Keratinocyte (primary cell): ENCODE results near the gene RDX. TPM values are rescaled to one million over a fixed set of nuclear protein-coding genes. Genes with fewer than 3 reads are reported as not detected.

Experiments used
- DNase-seq: peaks from one replicate; pipeline ENCODE4 v3.0.0-alpha.2; 2011; ENCODE audit warnings: low read depth, missing footprints, low spot score
- FAIRE-seq: peaks from 2 replicates; lab custom pipeline; 2011; peaks lifted over from hg19 to GRCh38; lab: Jason Lieb, UNC
- H2AFZ ChIP-seq: 2 replicates; pipeline ENCODE4 v1.6.0; 2012; ENCODE audit warnings: low read length, control low read depth, inconsistent platforms; ENCODE audit not compliant: control insufficient read depth
- H3K27ac ChIP-seq: 2 replicates; pipeline ENCODE4 v1.5.1; 2011; ENCODE audit warnings: low read length; ENCODE audit not compliant: control insufficient read depth, insufficient read depth
- H3K27me3 ChIP-seq: 3 replicates; pipeline ENCODE4 v1.6.0; 2011; ENCODE audit warnings: low read length; ENCODE audit not compliant: control insufficient read depth, insufficient read depth; ENCODE audit errors: extremely low read depth
- H3K36me3 ChIP-seq, 2 experiments: 2 replicates in 1 of 2; 3 replicates in 1 of 2; pipeline ENCODE4 v1.5.1; 2011; ENCODE audit warnings: low read length in 2 of 2, mild to moderate bottlenecking in 1 of 2; ENCODE audit not compliant: control insufficient read depth in 2 of 2, insufficient read depth in 2 of 2; ENCODE audit errors: extremely low read depth in 1 of 2
- H3K4me1 ChIP-seq: 3 replicates; pipeline ENCODE4 v1.5.1; 2011; ENCODE audit warnings: low read length; ENCODE audit not compliant: control insufficient read depth, insufficient read depth; ENCODE audit errors: extremely low read depth
- H3K4me2 ChIP-seq: 3 replicates; pipeline ENCODE4 v1.6.0; 2011; ENCODE audit warnings: low read depth, low read length; ENCODE audit not compliant: control insufficient read depth, insufficient read depth; ENCODE audit errors: extremely low read depth
- H3K4me3 ChIP-seq, 3 experiments: fragments of 200-600 bp in 1 of 3; sonication (generic) in 1 of 3; 2 replicates in 2 of 3; 3 replicates in 1 of 3; pipeline ENCODE4 v1.5.1; 2011 to 2016; ENCODE audit warnings: low read length in 3 of 3, mild to moderate bottlenecking in 3 of 3, control low read depth in 2 of 3, inconsistent platforms in 1 of 3, low read depth in 1 of 3, mixed read lengths in 1 of 3, mixed run types in 1 of 3, moderate library complexity in 1 of 3; ENCODE audit not compliant: control insufficient read depth in 2 of 3, insufficient read depth in 2 of 3; ENCODE audit errors: extremely low read depth in 1 of 3
- H3K79me2 ChIP-seq: 2 replicates; pipeline ENCODE4 v1.6.0; 2012; ENCODE audit warnings: low read length; ENCODE audit not compliant: control insufficient read depth, insufficient read depth
- H3K9ac ChIP-seq: 3 replicates; pipeline ENCODE4 v1.6.0; 2011; ENCODE audit warnings: low read length; ENCODE audit not compliant: control insufficient read depth, insufficient read depth; ENCODE audit errors: extremely low read depth
- H3K9me1 ChIP-seq: 3 replicates; pipeline ENCODE4 v1.6.0; 2011; ENCODE audit warnings: low read length; ENCODE audit not compliant: control insufficient read depth, insufficient read depth; ENCODE audit errors: extremely low read depth
- H3K9me3 ChIP-seq: 2 replicates; pipeline ENCODE4 v1.5.1; 2012; ENCODE audit warnings: low read depth, low read length; ENCODE audit not compliant: control insufficient read depth
- H4K20me1 ChIP-seq: 3 replicates; pipeline ENCODE4 v1.6.0; 2011; ENCODE audit warnings: low read length; ENCODE audit not compliant: control insufficient read depth, insufficient read depth; ENCODE audit errors: extremely low read depth
- EZH2 ChIP-seq: IDR thresholded peaks from one replicate; pipeline ENCODE4 v1.6.1; 2012; ENCODE audit warnings: inconsistent platforms, mild to moderate bottlenecking, low read length, moderate library complexity
- dilution Hi-C: fragments of 300-500 bp; cut with MboI; formaldehyde crosslinking; loops from one replicate; pipeline ENCODE4 v1.7.0; 2020; ENCODE audit warnings: low sequenced_read_pairs; ENCODE audit not compliant: extremely low pct_ligation_motif_present
- polyA plus RNA-seq, 5 experiments: library from polyadenylated mRNA; depleted of rRNA in 3 of 5; stranded (reverse) in 3 of 5; stranded (forward) in 1 of 5; unstranded in 1 of 5; fragments of >200 nt; gene quantifications; 1 replicate in 1 of 5; 2 replicates in 3 of 5; 3 replicates in 1 of 5; pipeline versions ENCODE4 v1.2.1 to v1.2.3, GENCODE V29; 2011 to 2012; ENCODE audit warnings: missing spikeins in 2 of 5, low read depth in 1 of 5, low replicate concordance in 1 of 5
- TF ChIP-seq, protein P1 (sequence below), 3 experiments: IDR thresholded peaks in 1 of 3; conservative IDR thresholded peaks in 1 of 3; optimal IDR thresholded peaks in 1 of 3; 2 replicates in 2 of 3; 3 replicates in 1 of 3; pipeline versions ENCODE3 to v1.5.1; 2011; ENCODE audit warnings: low read length in 3 of 3, mild to moderate bottlenecking in 3 of 3, moderate library complexity in 2 of 3, control low read depth in 1 of 3, inconsistent platforms in 1 of 3; ENCODE audit not compliant: insufficient read depth in 2 of 3; ENCODE audit errors: extremely low read depth in 1 of 3

RDX gene
- polyA plus RNA-seq, 1 donor (not counting 4 experiments of a cell fraction or from before 2014, with no cell fraction given): 85.4 TPM

DNA sequence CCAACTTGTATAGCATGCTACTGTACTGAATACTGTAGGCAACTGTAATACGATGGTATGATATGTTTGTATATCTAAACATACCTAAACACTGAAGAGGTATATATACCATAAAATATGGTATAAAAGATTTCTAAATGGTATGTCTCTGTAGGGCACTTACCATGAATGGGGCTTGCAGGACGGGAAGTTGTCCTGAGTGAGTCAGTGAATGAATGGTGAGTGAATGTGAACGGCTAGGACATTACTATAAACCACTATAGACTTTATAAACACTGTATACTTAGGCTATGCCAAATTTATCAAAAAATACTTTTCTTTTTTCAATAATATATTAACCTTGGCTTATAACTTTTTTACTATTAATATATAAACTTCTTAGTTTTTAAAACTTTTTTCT is 136.4 kb downstream of the RDX start:
- DNase-seq (no peak), FAIRE-seq (no peak)
- Histone ChIP-seq H3K9ac (no peak overlapping the region), H3K9me1 (no peaks in the 10 kb centered on the region), H2AFZ (no peak overlapping the region), H3K79me2 (no peaks in the 10 kb centered on the region), H3K9me3 (no peaks in the 10 kb centered on the region), H3K4me3 (no peak overlapping the region), H3K27ac (no peak overlapping the region), H3K27me3 (no peaks in the 10 kb centered on the region), H4K20me1 (no peaks in the 10 kb centered on the region), H3K4me2 (no peak overlapping the region), H3K4me1 (no peaks in the 10 kb centered on the region), H3K36me3 (peaks cover 16 to 21% of the 10 kb centered on the region in 2 experiments)
- TF ChIP-seq EZH2: no peak
- TF ChIP-seq, protein P1, sequence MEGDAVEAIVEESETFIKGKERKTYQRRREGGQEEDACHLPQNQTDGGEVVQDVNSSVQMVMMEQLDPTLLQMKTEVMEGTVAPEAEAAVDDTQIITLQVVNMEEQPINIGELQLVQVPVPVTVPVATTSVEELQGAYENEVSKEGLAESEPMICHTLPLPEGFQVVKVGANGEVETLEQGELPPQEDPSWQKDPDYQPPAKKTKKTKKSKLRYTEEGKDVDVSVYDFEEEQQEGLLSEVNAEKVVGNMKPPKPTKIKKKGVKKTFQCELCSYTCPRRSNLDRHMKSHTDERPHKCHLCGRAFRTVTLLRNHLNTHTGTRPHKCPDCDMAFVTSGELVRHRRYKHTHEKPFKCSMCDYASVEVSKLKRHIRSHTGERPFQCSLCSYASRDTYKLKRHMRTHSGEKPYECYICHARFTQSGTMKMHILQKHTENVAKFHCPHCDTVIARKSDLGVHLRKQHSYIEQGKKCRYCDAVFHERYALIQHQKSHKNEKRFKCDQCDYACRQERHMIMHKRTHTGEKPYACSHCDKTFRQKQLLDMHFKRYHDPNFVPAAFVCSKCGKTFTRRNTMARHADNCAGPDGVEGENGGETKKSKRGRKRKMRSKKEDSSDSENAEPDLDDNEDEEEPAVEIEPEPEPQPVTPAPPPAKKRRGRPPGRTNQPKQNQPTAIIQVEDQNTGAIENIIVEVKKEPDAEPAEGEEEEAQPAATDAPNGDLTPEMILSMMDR (optimal IDR thresholded peaks at IDR 0.05 in 1 of 3, IDR thresholded peaks at IDR 0.05 in 1 of 3, conservative IDR thresholded peaks at IDR 0.05 in 1 of 3; ENCODE audit: extremely low read depth in 1 of 3, insufficient read depth in 2 of 3, low read length in 3 of 3): no peak
- dilution Hi-C loops: no loop called here

DNA sequence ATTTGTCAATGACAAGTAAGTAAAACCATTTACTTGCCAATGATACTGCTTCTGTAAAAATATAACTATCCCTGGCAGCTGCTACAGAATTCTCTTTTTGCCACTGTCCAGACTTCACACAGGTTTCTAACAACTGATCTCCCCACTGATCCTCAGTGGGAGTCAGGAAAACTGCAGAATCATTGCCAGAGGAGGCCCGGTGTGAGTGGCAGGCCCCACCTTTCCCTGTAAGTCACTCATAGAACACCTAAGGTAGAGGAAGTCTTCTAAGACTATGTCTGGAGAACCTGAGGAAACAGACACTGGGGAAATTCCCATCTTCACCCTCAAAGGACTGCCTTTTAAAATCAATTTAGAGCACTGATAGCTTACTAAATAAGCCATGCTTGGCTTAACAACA is 136.9 kb downstream of the RDX start:
- no peak overlapping the region for H3K27ac ChIP-seq

More for the DNA sequence above, 136.9 kb downstream of the RDX start:
- Histone ChIP-seq H3K4me3 (no peak overlapping the region), H4K20me1 (no peaks in the 10 kb centered on the region), H3K9me3 (no peaks in the 10 kb centered on the region), H3K79me2 (no peaks in the 10 kb centered on the region), H3K27me3 (no peaks in the 10 kb centered on the region), H3K9me1 (no peaks in the 10 kb centered on the region), H3K4me2 (no peak overlapping the region), H3K9ac (no peak overlapping the region), H2AFZ (no peak overlapping the region), H3K36me3 (peaks cover 14 to 16% of the 10 kb centered on the region in 2 experiments), H3K4me1 (no peaks in the 10 kb centered on the region)
- FAIRE-seq (no peak), DNase-seq (no peak)
- dilution Hi-C loops: no loop called here
- TF ChIP-seq, protein P1 (optimal IDR thresholded peaks at IDR 0.05 in 1 of 3, IDR thresholded peaks at IDR 0.05 in 1 of 3, conservative IDR thresholded peaks at IDR 0.05 in 1 of 3; ENCODE audit: extremely low read depth in 1 of 3, insufficient read depth in 2 of 3, low read length in 3 of 3): no peak
- no peak for TF ChIP-seq EZH2
